Loucy (cell line): ENCODE data around the gene LARGE2.

Source experiments
- EZH2phosphoT487 ChIP-seq: fragments of 200-600 bp; IDR thresholded peaks from 2 replicates; pipeline ENCODE4 v1.6.1; 2018; ENCODE audit warnings: antibody characterized with exemption, mild to moderate bottlenecking, moderate library complexity, borderline replicate concordance
- TF ChIP-seq, protein P1 (sequence below): fragments of 200-600 bp; sonication (generic); conservative IDR thresholded peaks from 2 replicates; pipeline ENCODE4 v1.5.1; 2014; ENCODE audit warnings: mild to moderate bottlenecking, antibody characterized with exemption, low read length

DNA sequence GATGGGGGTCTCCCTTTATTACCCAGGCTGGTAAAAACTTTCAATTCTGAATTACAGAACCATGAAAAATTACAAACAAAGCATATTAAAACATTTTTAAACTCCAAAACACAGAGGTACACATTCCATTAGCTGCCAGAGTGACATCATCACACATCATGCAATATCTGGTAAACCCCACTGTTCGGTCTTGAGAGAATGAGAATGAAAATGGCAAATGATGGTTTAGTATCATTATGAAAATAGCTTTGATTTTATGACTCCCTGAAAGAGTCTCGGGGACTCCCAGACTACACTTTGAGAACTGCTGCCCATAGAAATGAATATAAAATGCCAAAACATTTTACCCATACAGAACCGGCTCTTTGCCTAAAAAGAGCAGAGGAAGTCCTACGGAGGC lies 18.8 kb downstream of the LARGE2 start:
- TF ChIP-seq, protein P1, sequence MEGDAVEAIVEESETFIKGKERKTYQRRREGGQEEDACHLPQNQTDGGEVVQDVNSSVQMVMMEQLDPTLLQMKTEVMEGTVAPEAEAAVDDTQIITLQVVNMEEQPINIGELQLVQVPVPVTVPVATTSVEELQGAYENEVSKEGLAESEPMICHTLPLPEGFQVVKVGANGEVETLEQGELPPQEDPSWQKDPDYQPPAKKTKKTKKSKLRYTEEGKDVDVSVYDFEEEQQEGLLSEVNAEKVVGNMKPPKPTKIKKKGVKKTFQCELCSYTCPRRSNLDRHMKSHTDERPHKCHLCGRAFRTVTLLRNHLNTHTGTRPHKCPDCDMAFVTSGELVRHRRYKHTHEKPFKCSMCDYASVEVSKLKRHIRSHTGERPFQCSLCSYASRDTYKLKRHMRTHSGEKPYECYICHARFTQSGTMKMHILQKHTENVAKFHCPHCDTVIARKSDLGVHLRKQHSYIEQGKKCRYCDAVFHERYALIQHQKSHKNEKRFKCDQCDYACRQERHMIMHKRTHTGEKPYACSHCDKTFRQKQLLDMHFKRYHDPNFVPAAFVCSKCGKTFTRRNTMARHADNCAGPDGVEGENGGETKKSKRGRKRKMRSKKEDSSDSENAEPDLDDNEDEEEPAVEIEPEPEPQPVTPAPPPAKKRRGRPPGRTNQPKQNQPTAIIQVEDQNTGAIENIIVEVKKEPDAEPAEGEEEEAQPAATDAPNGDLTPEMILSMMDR, result no peak
- no peak for TF ChIP-seq EZH2phosphoT487
